Neural cell (in vitro differentiated cells): ENCODE data around the gene GIMAP6. TPM values are rescaled to one million over a fixed set of nuclear protein-coding genes. Genes with fewer than 3 reads are reported as not detected.

Source experiments
- H2AFZ ChIP-seq: fragments of 200-600, 300-800 bp; sonication (generic), shearing (Covaris generic); 2 replicates; pipeline ENCODE4 v1.6.0; 2014; ENCODE audit warnings: low read depth, mild to moderate bottlenecking, antibody characterized with exemption, low read length, moderate library complexity
- H3F3A ChIP-seq: fragments of 200-600 bp; shearing (Covaris generic); 2 replicates; pipeline ENCODE4 v1.6.1; 2016; ENCODE audit warnings: mild to moderate bottlenecking, moderate library complexity, mixed read lengths, antibody characterized with exemption, low read length; ENCODE audit not compliant: insufficient read depth, poor library complexity, severe bottlenecking
- H3K27ac ChIP-seq: fragments of 200-600, 300-800 bp; sonication (generic), shearing (Covaris generic); 2 replicates; pipeline ENCODE4 v1.5.1; 2014; ENCODE audit warnings: mild to moderate bottlenecking, low read length, moderate library complexity
- H3K27me3 ChIP-seq: fragments of 300-800, 200-600 bp; sonication (generic), shearing (Covaris generic); 2 replicates; pipeline ENCODE4 v1.6.0; 2014; ENCODE audit warnings: mild to moderate bottlenecking, low read depth, low read length, moderate library complexity; ENCODE audit not compliant: insufficient read depth
- H3K36me3 ChIP-seq: fragments of 300-800, 200-600 bp; sonication (generic), shearing (Covaris generic); 2 replicates; pipeline ENCODE4 v1.5.1; 2014; ENCODE audit warnings: mild to moderate bottlenecking, antibody characterized with exemption, low read length, moderate library complexity; ENCODE audit not compliant: insufficient read depth
- H3K4me2 ChIP-seq: fragments of 300-800, 200-600 bp; sonication (generic), shearing (Covaris generic); 2 replicates; pipeline ENCODE4 v1.6.0; 2014; ENCODE audit warnings: mild to moderate bottlenecking, low read length
- H3K4me3 ChIP-seq: fragments of 300-800, 200-600 bp; sonication (generic), shearing (Covaris generic); 2 replicates; pipeline ENCODE4 v1.5.1; 2014; ENCODE audit warnings: mild to moderate bottlenecking, low read length, moderate library complexity
- H3K79me2 ChIP-seq: fragments of 200-600 bp; shearing (Covaris generic); replicated peaks from 2 replicates; pipeline ENCODE4 v1.6.0; 2014; ENCODE audit warnings: mild to moderate bottlenecking, low read length, moderate library complexity; ENCODE audit not compliant: insufficient read depth
- H3K9ac ChIP-seq: fragments of 300-800, 200-600 bp; sonication (generic), shearing (Covaris generic); 2 replicates; pipeline ENCODE4 v1.6.1; 2016; ENCODE audit warnings: mild to moderate bottlenecking, low read length, mixed read lengths
- H3K9me2 ChIP-seq: fragments of 200-600 bp; shearing (Covaris generic); 2 replicates; pipeline ENCODE4 v1.6.1; 2016; ENCODE audit warnings: mild to moderate bottlenecking, low read length, mixed read lengths; ENCODE audit not compliant: insufficient read depth
- H3K9me3 ChIP-seq: fragments of 200-600, 300-800 bp; sonication (generic), shearing (Covaris generic); 2 replicates; pipeline ENCODE4 v1.6.1; 2016; ENCODE audit warnings: mild to moderate bottlenecking, mixed run types, low read length, moderate library complexity, mixed read lengths
- H4K20me1 ChIP-seq: fragments of 200-600 bp; shearing (Covaris generic); 2 replicates; pipeline ENCODE4 v1.6.1; 2016; ENCODE audit warnings: mild to moderate bottlenecking, mixed run types; ENCODE audit not compliant: insufficient read depth
- EP300 ChIP-seq: fragments of 450-650 bp; conservative IDR thresholded peaks from 2 replicates; pipeline ENCODE4 v1.6.1; 2014; ENCODE audit warnings: antibody characterized with exemption, mild to moderate bottlenecking, moderate library complexity; ENCODE audit not compliant: poor library complexity, severe bottlenecking
- EZH2 ChIP-seq: fragments of 200-600, 300-800 bp; shearing (Covaris generic), sonication (generic); IDR thresholded peaks from 2 replicates; pipeline ENCODE4 v1.6.1; 2014; ENCODE audit warnings: antibody characterized with exemption, low read length, borderline replicate concordance, mild to moderate bottlenecking; ENCODE audit not compliant: insufficient read depth, poor library complexity, severe bottlenecking
- MXI1 ChIP-seq: fragments of 450-650 bp; conservative IDR thresholded peaks from 2 replicates; pipeline ENCODE4 v1.6.1; 2014; ENCODE audit warnings: antibody characterized with exemption, mild to moderate bottlenecking; ENCODE audit not compliant: poor library complexity, severe bottlenecking
- POLR2AphosphoS5 ChIP-seq: IDR thresholded peaks from 2 replicates; pipeline ENCODE4 v1.6.1; 2012
- RAD21 ChIP-seq: fragments of 450-650 bp; conservative IDR thresholded peaks from 2 replicates; pipeline ENCODE4 v1.6.1; 2014; ENCODE audit warnings: antibody characterized with exemption, mild to moderate bottlenecking, moderate library complexity
- SMC3 ChIP-seq: fragments of 450-650 bp; conservative IDR thresholded peaks from 2 replicates; pipeline ENCODE4 v1.6.1; 2014; ENCODE audit warnings: antibody characterized with exemption, mild to moderate bottlenecking, moderate library complexity; ENCODE audit not compliant: poor library complexity
- TAF1 ChIP-seq: IDR thresholded peaks from 2 replicates; pipeline ENCODE4 v1.6.1; 2012; ENCODE audit warnings: low read depth
- polyA plus RNA-seq: library from polyadenylated mRNA; depleted of rRNA; stranded (reverse); fragments of >200 nt; gene quantifications from 2 replicates; pipeline ENCODE4 v1.2.3, GENCODE V29; 2014
- TF ChIP-seq, protein P1 (sequence below): fragments of 450-650 bp; IDR thresholded peaks from 2 replicates; pipeline ENCODE4 v1.5.1; 2014; ENCODE audit warnings: antibody characterized with exemption, mild to moderate bottlenecking, moderate library complexity; ENCODE audit not compliant: poor library complexity, severe bottlenecking
- TF ChIP-seq, protein P2 (sequence below): IDR thresholded peaks from 2 replicates; pipeline ENCODE4 v1.6.1; 2012; ENCODE audit warnings: borderline replicate concordance

Gene GIMAP6
- polyA plus RNA-seq, 1 donor from 2014 or later, result not detected

DNA sequence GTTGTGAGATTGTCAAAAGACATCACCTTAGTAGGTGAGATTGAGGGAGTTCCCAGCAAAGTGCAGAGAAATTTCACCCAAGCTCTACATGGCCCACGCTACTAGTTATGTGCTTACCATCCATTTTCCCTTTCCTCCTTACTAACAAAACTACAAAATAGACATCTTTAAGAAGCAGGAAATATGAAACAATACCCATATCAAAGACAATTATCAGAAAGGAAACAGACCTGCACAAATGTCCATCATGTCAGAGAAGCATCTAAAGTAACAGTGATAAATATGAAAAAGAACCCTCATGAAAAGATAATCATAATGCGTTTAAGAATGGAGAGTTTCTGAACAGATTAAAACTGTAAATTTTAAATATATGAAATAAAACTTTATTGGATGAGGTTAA, 36.8 kb downstream of the GIMAP6 start:
- H3K4me3 ChIP-seq, result no peak overlapping the region
- H3K9me2 ChIP-seq, result no peaks in the 10 kb centered on the region
- no peak overlapping the region for H3K4me2 ChIP-seq
- no peak overlapping the region for H2AFZ ChIP-seq
- no peaks in the 10 kb centered on the region for H3F3A ChIP-seq
- no peaks in the 10 kb centered on the region for H4K20me1 ChIP-seq
- no peak overlapping the region for H3K9ac ChIP-seq
- no peaks in the 10 kb centered on the region for H3K79me2 ChIP-seq
- no peaks in the 10 kb centered on the region for H3K27me3 ChIP-seq
- H3K9me3 ChIP-seq, result no peaks in the 10 kb centered on the region
- no peak overlapping the region for H3K27ac ChIP-seq
- H3K36me3 ChIP-seq, result no peaks in the 10 kb centered on the region
- TF ChIP-seq EZH2 (no peak), SMC3 (no peak), MXI1 (no peak), TAF1 (no peak), POLR2AphosphoS5 (no peak), RAD21 (no peak), EP300 (no peak)
- TF ChIP-seq, protein P1, sequence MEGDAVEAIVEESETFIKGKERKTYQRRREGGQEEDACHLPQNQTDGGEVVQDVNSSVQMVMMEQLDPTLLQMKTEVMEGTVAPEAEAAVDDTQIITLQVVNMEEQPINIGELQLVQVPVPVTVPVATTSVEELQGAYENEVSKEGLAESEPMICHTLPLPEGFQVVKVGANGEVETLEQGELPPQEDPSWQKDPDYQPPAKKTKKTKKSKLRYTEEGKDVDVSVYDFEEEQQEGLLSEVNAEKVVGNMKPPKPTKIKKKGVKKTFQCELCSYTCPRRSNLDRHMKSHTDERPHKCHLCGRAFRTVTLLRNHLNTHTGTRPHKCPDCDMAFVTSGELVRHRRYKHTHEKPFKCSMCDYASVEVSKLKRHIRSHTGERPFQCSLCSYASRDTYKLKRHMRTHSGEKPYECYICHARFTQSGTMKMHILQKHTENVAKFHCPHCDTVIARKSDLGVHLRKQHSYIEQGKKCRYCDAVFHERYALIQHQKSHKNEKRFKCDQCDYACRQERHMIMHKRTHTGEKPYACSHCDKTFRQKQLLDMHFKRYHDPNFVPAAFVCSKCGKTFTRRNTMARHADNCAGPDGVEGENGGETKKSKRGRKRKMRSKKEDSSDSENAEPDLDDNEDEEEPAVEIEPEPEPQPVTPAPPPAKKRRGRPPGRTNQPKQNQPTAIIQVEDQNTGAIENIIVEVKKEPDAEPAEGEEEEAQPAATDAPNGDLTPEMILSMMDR, result no peak
- TF ChIP-seq, protein P2, sequence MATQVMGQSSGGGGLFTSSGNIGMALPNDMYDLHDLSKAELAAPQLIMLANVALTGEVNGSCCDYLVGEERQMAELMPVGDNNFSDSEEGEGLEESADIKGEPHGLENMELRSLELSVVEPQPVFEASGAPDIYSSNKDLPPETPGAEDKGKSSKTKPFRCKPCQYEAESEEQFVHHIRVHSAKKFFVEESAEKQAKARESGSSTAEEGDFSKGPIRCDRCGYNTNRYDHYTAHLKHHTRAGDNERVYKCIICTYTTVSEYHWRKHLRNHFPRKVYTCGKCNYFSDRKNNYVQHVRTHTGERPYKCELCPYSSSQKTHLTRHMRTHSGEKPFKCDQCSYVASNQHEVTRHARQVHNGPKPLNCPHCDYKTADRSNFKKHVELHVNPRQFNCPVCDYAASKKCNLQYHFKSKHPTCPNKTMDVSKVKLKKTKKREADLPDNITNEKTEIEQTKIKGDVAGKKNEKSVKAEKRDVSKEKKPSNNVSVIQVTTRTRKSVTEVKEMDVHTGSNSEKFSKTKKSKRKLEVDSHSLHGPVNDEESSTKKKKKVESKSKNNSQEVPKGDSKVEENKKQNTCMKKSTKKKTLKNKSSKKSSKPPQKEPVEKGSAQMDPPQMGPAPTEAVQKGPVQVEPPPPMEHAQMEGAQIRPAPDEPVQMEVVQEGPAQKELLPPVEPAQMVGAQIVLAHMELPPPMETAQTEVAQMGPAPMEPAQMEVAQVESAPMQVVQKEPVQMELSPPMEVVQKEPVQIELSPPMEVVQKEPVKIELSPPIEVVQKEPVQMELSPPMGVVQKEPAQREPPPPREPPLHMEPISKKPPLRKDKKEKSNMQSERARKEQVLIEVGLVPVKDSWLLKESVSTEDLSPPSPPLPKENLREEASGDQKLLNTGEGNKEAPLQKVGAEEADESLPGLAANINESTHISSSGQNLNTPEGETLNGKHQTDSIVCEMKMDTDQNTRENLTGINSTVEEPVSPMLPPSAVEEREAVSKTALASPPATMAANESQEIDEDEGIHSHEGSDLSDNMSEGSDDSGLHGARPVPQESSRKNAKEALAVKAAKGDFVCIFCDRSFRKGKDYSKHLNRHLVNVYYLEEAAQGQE, result no peak

DNA sequence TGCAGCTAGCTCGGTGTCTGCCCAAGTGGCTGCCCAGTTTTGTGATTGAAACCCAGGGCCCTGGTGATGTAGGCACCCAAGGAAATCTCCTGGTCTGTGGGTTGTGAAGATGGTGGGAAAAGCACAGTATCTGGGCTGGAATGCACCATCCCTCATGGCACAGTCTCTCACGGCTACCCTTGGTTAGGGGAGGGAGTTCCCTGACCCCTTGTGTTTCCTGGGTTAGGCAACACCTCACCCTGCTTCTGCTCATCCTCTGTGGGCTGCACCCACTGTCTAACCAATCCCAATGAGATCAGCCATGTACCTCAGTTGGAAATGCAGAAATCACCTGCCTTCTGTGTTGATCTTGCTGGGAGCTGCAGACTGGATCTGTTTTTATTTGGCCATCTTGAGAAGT, 37.4 kb downstream of the GIMAP6 start:
- TF ChIP-seq EZH2, result no peak
- no peak for TF ChIP-seq MXI1
- TF ChIP-seq RAD21, result no peak
- TF ChIP-seq, protein P2, result no peak
- no peak for TF ChIP-seq SMC3
- TF ChIP-seq EP300, result no peak
- TF ChIP-seq, protein P1, result no peak
- H3K9me2 ChIP-seq, result no peaks in the 10 kb centered on the region
- no peak overlapping the region for H2AFZ ChIP-seq
- H3K27me3 ChIP-seq, result no peaks in the 10 kb centered on the region
- no peaks in the 10 kb centered on the region for H3K79me2 ChIP-seq
- no peak overlapping the region for H3K4me2 ChIP-seq
- no peaks in the 10 kb centered on the region for H3K9me3 ChIP-seq
- H3K27ac ChIP-seq, result no peak overlapping the region
- no peak overlapping the region for H3K9ac ChIP-seq
- H3K4me3 ChIP-seq, result no peak overlapping the region
- no peaks in the 10 kb centered on the region for H3K36me3 ChIP-seq
- H4K20me1 ChIP-seq, result no peaks in the 10 kb centered on the region
- no peaks in the 10 kb centered on the region for H3F3A ChIP-seq
